CD14-positive monocyte (primary cell): ENCODE data around the gene FXYD3. TPM values are rescaled to one million over a fixed set of nuclear protein-coding genes. Genes with fewer than 3 reads are reported as not detected.
A peak's percentile ranks its signal among the peaks of the same experiment; 100 is the strongest.

Experiments
- DNase-seq, 3 donors: peaks; one replicate each; pipeline ENCODE4 v3.0.0-alpha.2; 2011 to 2022
- H2AFZ ChIP-seq: 2 replicates; pipeline ENCODE4 v1.6.0; 2012; ENCODE audit warnings: mild to moderate bottlenecking, low read depth, low read length, inconsistent platforms; ENCODE audit not compliant: insufficient read depth, poor library complexity, severe bottlenecking
- H3K27ac ChIP-seq, 2 donors: 1 replicate in 1 of 2; 2 replicates in 1 of 2; pipeline ENCODE4 v1.5.1; 2012 to 2013; ENCODE audit warnings: low read length in 2 of 2, control low read depth in 1 of 2, inconsistent platforms in 1 of 2, low read depth in 1 of 2, mild to moderate bottlenecking in 1 of 2
- H3K27me3 ChIP-seq, 2 donors: one replicate each; pipeline versions ENCODE4 v1.6.0 to v1.6.1; 2011 to 2013; ENCODE audit warnings: low read length in 2 of 2; ENCODE audit not compliant: control insufficient read depth in 2 of 2, insufficient read depth in 2 of 2
- H3K36me3 ChIP-seq, 2 donors: replicated peaks in 1 of 2; 1 replicate in 1 of 2; 2 replicates in 1 of 2; pipeline versions ENCODE4 v1.5.1 to v1.6.1; 2012 to 2013; ENCODE audit warnings: low read length in 2 of 2, control low read depth in 1 of 2, inconsistent platforms in 1 of 2, mild to moderate bottlenecking in 1 of 2; ENCODE audit not compliant: insufficient read depth in 2 of 2, control insufficient read depth in 1 of 2
- H3K4me1 ChIP-seq, 2 donors: 1 replicate in 1 of 2; 2 replicates in 1 of 2; pipeline versions ENCODE4 v1.5.1 to v1.6.1; 2012 to 2013; ENCODE audit warnings: low read length in 2 of 2, control low read depth in 1 of 2, inconsistent platforms in 1 of 2, mild to moderate bottlenecking in 1 of 2, moderate library complexity in 1 of 2; ENCODE audit not compliant: insufficient read depth in 2 of 2, control insufficient read depth in 1 of 2
- H3K4me2 ChIP-seq: replicated peaks from 2 replicates; pipeline ENCODE3; 2012; ENCODE audit warnings: low read length, moderate library complexity, mild to moderate bottlenecking; ENCODE audit not compliant: poor library complexity, severe bottlenecking; ENCODE audit errors: extremely low read depth
- H3K4me3 ChIP-seq, 3 experiments: fragments of 200-600 bp in 1 of 3; sonication (generic) in 1 of 3; replicated peaks in 1 of 3; 1 replicate in 2 of 3; 2 replicates in 1 of 3; pipeline ENCODE4 v1.5.1; 2011 to 2013; ENCODE audit warnings: low read length in 3 of 3, mild to moderate bottlenecking in 3 of 3, control low read depth in 2 of 3, low read depth in 2 of 3, inconsistent platforms in 1 of 3, moderate library complexity in 1 of 3
- H3K79me2 ChIP-seq: 2 replicates; pipeline ENCODE4 v1.6.0; 2012; ENCODE audit warnings: mild to moderate bottlenecking, control low read depth, inconsistent platforms, low read length, moderate library complexity; ENCODE audit not compliant: insufficient read depth
- H3K9ac ChIP-seq: 2 replicates; pipeline ENCODE4 v1.6.0; 2017; ENCODE audit warnings: low read length, mild to moderate bottlenecking; ENCODE audit not compliant: insufficient read depth, poor library complexity, severe bottlenecking
- H3K9me3 ChIP-seq, 2 donors: replicated peaks in 1 of 2; 1 replicate in 1 of 2; 2 replicates in 1 of 2; pipeline versions ENCODE4 v1.5.1 to v1.6.1; 2012 to 2013; ENCODE audit warnings: low read length in 2 of 2, control low read depth in 1 of 2; ENCODE audit not compliant: control insufficient read depth in 1 of 2, insufficient read depth in 1 of 2
- H4K20me1 ChIP-seq: 2 replicates; pipeline ENCODE4 v1.6.0; 2012; ENCODE audit warnings: mild to moderate bottlenecking, low read length, control low read depth, moderate library complexity; ENCODE audit not compliant: insufficient read depth
- H3K27ac Mint-ChIP-seq, 7 donors: one replicate each; pipeline ENCODE4 v1.8.0; 2020; ENCODE audit warnings: mild to moderate bottlenecking in 7 of 7, mixed read lengths in 7 of 7, moderate library complexity in 6 of 7, inconsistent platforms in 2 of 7
- H3K27me3 Mint-ChIP-seq, 3 donors: one replicate each; pipeline ENCODE4 v1.8.0; 2021 to 2022; ENCODE audit warnings: low read depth in 3 of 3, mild to moderate bottlenecking in 3 of 3, mixed read lengths in 3 of 3, moderate library complexity in 3 of 3, inconsistent platforms in 1 of 3
- H3K36me3 Mint-ChIP-seq, 2 donors: one replicate each; pipeline ENCODE4 v1.8.0; 2020; ENCODE audit warnings: mixed read lengths in 2 of 2, inconsistent platforms in 1 of 2, mild to moderate bottlenecking in 1 of 2
- H3K4me1 Mint-ChIP-seq: one replicate; pipeline ENCODE4 v1.8.0; 2020; ENCODE audit warnings: mild to moderate bottlenecking, mixed read lengths
- H3K4me3 Mint-ChIP-seq, 2 donors: one replicate each; pipeline ENCODE4 v1.8.0; 2020; ENCODE audit warnings: mild to moderate bottlenecking in 2 of 2, mixed read lengths in 2 of 2, moderate library complexity in 1 of 2
- H3K9me3 Mint-ChIP-seq, 7 donors: one replicate each; pipeline ENCODE4 v1.8.0; 2020 to 2022; ENCODE audit warnings: mixed read lengths in 7 of 7, mild to moderate bottlenecking in 6 of 7, moderate library complexity in 6 of 7, inconsistent platforms in 2 of 7
- WGBS: methylation state at CpG from one replicate; pipeline ENCODE4 v1.1.5; 2013; ENCODE audit warnings: missing lambda C conversion rate; ENCODE audit not compliant: insufficient coverage; 5-methylcytosine and 5-hydroxymethylcytosine counted together
- intact Hi-C, 2 donors: fragments of 100-400 bp; cut with micrococcal nuclease; formaldehyde crosslinking; loops; one replicate each; pipeline versions ENCODE4 v1.15.0 to v1.15.1; 2023
- polyA plus RNA-seq, 3 donors: library from polyadenylated mRNA; depleted of rRNA in 1 of 3; unstranded in 2 of 3; stranded (reverse) in 1 of 3; fragments of 300-500 nt in 2 of 3; fragments of >200 nt in 1 of 3; fragmentation: Illumina TruSeq in 2 of 3; gene quantifications; 1 replicate in 2 of 3; 2 replicates in 1 of 3; pipeline ENCODE4 v1.2.3, GENCODE V29; 2012 to 2021
- TF ChIP-seq, protein P1 (sequence below): fragments of 200-600 bp; IDR thresholded peaks from one replicate; pipeline ENCODE4 v1.8.0; 2022; ENCODE audit warnings: antibody characterized with exemption, mild to moderate bottlenecking

FXYD3 gene
- polyA plus RNA-seq, 3 donors: not detected

DNA sequence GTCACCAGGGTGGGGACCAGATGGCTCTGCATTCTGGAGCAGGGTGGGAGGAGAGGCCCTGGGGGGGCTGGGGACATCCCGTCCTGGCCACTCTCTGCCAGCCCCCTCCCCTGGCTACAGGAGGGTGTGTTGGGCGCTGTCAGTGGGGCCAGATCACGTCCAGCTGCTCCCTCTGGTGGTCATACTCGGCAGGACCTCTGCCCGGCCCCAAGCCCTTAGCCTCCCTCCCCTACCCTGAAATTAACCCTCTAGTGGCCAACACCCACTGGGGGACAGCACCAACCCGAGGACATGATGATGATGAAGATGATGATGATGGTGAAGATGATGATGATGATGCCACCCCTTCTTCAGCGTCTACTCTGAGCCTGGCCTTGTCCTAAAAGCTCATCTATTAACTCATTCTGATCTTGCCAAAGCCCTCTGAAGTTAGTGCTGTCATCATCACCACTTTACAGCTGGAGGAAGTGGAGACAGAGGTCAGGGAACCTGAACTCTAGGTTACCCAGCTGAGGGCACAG lies 19.8 kb downstream of the FXYD3 start:
- Histone ChIP-seq H3K4me2 (no peak overlapping the region), H2AFZ (no peak overlapping the region), H3K9ac (no peak overlapping the region), H3K9me3 (no peaks in the 10 kb centered on the region), H3K4me1 (peaks cover 26% of the 10 kb centered on the region in 2 donors), H3K27me3 (no peaks in the 10 kb centered on the region), H4K20me1 (no peaks in the 10 kb centered on the region), H3K79me2 (no peaks in the 10 kb centered on the region), H3K4me3 (no peak overlapping the region), H3K27ac (no peak overlapping the region), H3K36me3 (no peaks in the 10 kb centered on the region)
- Mint-ChIP-seq H3K27me3 (peaks cover 1 to 9% (median 2%) of the 10 kb centered on the region in 3 donors), H3K36me3 (no peaks in the 10 kb centered on the region), H3K27ac (no peak overlapping the region), H3K4me1 (peaks cover 25% of the 10 kb centered on the region), H3K4me3 (no peak overlapping the region), H3K9me3 (peaks cover 0 to 3% (median 0%) of the 10 kb centered on the region in 7 donors)
- TF ChIP-seq, protein P1, sequence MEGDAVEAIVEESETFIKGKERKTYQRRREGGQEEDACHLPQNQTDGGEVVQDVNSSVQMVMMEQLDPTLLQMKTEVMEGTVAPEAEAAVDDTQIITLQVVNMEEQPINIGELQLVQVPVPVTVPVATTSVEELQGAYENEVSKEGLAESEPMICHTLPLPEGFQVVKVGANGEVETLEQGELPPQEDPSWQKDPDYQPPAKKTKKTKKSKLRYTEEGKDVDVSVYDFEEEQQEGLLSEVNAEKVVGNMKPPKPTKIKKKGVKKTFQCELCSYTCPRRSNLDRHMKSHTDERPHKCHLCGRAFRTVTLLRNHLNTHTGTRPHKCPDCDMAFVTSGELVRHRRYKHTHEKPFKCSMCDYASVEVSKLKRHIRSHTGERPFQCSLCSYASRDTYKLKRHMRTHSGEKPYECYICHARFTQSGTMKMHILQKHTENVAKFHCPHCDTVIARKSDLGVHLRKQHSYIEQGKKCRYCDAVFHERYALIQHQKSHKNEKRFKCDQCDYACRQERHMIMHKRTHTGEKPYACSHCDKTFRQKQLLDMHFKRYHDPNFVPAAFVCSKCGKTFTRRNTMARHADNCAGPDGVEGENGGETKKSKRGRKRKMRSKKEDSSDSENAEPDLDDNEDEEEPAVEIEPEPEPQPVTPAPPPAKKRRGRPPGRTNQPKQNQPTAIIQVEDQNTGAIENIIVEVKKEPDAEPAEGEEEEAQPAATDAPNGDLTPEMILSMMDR: peak; percentile 94
- intact Hi-C loops: loop anchor here (5.0 to 10.0 kb wide), 2 partner anchors 68 to 161 kb away; no protein-coding TSS in a partner anchor
- DNase-seq: peak; percentile 62 to 72 (median 66)
- WGBS: no CpG with 5 or more reads among the region's 7 CpGs

DNA sequence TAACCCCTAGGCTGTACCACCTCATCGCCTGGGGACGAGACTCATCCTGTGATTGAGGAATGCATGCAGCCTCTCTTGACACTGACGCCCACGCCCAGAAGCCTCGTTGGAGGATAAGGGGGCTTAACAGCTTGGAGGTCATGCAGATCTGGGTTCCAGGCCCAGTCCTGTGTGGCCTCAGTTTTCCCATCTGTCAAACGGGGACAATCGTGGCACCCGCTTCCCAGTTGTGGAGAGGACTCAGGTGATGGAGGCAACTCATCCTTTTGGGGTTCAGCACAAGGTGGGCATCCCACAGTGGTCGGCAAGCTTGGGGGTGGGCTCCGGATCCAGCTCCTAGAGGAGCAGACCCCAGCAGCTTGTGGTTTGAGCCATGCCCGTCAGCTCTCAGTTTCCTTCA lies 20.6 kb downstream of the FXYD3 start:
- Histone ChIP-seq H3K27ac (no peak overlapping the region), H2AFZ (no peak overlapping the region), H4K20me1 (no peaks in the 10 kb centered on the region), H3K4me1 (peaks cover 32% of the 10 kb centered on the region in 2 donors), H3K4me3 (no peak overlapping the region), H3K36me3 (no peaks in the 10 kb centered on the region), H3K9ac (no peak overlapping the region), H3K9me3 (no peaks in the 10 kb centered on the region), H3K4me2 (no peak overlapping the region), H3K27me3 (no peaks in the 10 kb centered on the region), H3K79me2 (no peaks in the 10 kb centered on the region)
- peaks cover 0 to 3% (median 0%) of the 10 kb centered on the region in 7 donors for H3K9me3 Mint-ChIP-seq
- H3K27ac Mint-ChIP-seq: peak overlapping the region in 1 of 7 donors; percentile 14
- intact Hi-C loops: loop anchor here (5.0 to 10.0 kb wide), 2 partner anchors 69 to 161 kb away; no protein-coding TSS in a partner anchor
- 92% methylated on average over 9 of the region's 11 CpGs for WGBS
- H3K27me3 Mint-ChIP-seq: peaks cover 1 to 11% (median 2%) of the 10 kb centered on the region in 3 donors
- peaks cover 31% of the 10 kb centered on the region for H3K4me1 Mint-ChIP-seq
- no peak overlapping the region for H3K4me3 Mint-ChIP-seq
- TF ChIP-seq, protein P1: no peak
- DNase-seq: no peak
- H3K36me3 Mint-ChIP-seq: no peaks in the 10 kb centered on the region
